Stimulated activated CD8-positive, alpha-beta memory T cell treated with anti-CD3 and anti-CD28 coated beads, Interleukin-15, amount 100 ng/mL, for 24 hours (primary cell): Measurements from ENCODE around the gene TRPV2.

Source experiments
- DNase-seq: peaks from one replicate; pipeline ENCODE4 v3.0.0-alpha.2; 2020; ENCODE audit warnings: low read depth

Gene TRPV2

DNA sequence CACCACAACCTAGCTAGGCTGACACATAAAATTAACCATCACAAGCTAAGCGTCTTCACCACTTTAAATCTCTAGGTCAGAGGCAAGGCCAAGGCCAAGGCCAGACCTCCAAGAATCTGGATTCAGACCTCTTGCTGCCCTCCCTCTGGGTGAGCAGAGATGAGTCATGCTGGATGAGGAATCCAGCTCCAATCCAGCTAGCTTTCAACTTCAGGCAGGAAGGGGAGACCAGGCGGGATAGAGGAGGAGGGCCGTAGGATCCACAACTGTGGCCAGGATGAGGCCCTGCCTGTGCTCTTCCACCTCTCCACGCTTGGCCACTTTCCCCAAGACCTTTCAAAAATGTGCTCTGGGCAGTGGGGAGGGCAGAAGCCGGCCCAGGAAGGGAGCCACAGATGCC lies 61.9 kb downstream of the TRPV2 start:
- DNase-seq, result no peak

DNA sequence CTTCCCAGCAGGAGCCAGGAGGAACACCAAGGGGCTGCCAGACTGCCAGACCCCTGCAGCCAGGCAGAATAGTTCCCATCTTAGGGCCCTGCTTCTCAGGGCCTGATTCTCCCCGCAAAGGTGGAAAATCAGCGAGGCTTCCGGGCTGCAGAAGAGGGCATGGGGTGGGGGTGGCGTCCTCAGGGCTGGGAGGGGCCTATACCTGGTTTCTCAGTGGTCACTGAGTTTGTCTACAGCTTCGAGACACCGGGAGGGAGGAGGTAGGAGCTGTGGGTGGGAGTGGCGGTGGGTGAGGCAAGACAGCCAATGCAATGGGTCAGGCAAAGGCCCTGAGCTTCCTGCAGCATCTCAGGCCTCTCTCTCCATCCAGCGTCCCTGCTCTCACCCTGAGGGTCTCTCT lies 62.3 kb downstream of the TRPV2 start:
- no peak for DNase-seq

DNA sequence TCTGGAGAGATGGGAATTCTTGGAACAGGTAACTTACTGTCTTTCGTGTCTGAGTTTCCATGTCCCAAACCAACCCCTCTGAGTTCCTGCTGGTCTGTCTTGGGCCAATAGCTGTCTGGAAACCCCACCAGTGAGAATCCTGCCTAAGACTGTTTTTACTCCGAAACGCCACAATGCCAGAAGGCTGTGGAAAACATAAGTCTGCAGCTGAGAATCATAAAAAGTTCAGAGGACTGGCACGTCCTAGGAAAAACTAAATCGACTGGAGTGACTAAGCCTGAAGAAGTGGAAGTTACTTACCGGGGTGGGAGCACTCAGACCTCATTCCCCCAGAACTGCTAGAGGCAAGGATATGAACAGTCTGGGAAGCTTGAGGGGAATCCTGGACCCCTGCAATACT lies 63.3 kb downstream of the TRPV2 start:
- no peak for DNase-seq

DNA sequence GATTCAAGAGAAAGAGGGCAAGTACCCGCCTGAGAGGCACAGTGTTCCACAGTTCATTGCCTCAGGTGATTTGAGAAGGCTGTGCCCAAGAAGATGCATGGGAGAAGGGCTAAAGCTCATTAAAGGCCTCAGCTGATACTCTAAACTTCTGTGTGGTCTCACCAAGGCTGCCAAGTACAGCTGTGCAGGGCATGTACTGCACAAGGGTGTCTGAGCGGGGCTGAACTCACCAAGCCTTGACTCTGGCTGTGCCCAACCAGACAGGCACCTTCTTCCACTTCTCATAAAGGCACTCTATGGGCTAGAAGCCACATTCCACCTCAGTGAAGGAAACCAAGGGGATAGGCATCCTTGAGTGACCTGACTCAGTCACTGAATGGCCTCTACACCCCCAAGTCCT lies 63.9 kb downstream of the TRPV2 start:
- DNase-seq, result no peak

DNA sequence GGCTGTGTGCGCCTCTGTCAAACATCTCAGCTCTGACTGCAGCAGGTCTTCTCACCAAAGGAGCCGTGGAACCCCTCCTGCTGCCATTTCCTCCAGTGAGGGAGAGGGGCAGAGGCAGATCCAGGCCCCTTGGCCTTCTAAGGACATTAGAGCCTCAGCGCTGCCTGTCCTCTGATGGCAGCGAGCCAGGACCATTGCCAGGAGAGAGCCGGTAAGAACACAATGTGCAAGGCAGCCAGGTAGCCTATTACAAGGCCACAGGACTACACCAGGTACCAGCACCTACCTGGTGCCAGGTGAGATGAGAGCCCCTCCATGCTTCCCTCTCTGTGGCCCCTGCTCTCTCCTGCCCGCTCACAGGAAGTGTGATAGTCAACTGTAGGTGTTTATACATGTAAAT lies 65.6 kb downstream of the TRPV2 start:
- DNase-seq, result no peak

DNA sequence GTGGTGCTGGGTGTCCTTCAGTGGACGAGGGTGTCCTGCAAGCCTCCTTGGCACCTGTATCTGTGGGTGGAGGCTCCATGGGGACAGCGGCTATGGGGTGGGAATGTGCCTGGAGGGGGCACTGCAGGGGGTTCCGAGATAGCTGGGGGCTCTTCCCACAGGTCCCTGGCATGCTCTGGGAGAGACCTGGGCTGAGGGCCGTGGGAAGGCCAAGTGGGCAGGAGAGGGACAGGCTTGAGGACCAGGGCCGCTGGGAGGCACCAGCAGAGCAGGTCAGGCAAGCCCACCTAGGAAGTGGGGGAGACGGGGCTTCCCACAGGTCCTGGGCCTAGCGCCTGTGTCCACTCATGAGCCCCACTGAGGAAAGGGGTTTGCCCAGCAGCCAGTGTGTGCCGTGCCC lies 66.9 kb downstream of the TRPV2 start:
- DNase-seq, result no peak

DNA sequence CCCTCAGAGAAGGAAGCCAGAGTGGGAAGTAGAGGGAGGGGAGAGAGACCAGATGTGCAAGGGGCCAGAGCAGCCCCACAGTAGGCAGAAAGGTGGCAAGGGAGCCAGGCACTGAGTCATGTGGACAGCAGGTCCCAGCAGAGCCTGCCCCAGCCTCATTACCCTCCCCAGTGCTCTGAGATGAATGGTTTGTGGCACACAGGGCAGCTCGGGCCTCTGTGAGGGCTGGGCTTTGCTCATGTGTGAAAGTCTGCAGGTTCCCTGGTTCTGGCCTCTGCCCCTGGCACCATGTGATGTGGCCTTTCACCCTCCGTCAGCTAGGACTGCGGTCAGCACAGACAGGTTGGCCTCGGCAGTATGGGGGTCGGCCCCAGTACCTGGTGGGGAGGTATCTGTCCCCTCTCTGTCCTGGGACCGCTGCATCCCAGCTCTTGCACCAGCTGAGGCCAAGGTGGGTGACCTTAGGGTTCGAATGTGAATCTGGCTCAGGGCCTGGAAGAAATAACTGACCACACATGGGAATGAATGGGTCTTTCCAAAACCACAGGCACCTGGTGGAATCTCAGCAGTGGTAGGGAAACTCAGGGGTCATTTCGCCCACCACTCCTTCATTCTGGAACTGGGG lies 67.8 kb downstream of the TRPV2 start:
- DNase-seq, result no peak

DNA sequence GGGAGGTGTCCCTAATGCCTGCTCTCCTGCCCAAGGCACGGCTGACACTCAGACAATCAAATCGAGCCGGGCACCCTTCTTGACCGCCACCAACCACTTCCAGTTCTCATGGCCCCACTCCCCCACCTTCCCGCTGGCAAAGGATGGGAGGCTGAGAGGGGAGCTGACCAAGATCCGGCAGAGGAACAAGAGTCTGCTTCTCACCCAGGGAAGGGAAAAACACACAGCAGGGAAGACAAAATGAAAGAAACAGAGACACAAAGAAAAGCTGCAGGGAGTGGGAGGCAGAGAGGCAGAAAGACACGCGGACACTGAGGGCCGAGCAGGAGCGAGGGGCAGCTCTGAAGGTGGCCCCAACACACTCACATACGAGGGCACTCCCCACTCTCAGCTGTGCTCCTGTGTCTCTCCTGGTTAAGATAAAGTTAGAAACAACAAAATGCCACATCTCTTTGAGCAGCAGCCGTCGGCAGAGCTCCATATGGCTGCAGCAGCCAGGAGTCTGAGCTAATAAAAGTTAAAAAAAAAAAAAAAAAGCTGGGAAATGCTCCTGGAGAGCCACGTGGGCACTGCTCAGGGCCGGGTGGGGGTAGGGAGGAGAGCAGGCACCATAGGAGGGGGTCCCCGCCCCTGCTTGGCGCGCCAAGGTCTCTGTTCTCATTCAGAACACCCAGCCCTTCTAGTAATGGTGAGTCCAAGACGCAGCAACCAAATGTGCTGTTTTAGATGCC lies 69.2 kb downstream of the TRPV2 start:
- no peak for DNase-seq
